Epithelial cell of esophagus (primary cell): ENCODE measurements around the gene FBXL7.

Experiments used
- DNase-seq: peaks from one replicate; pipeline ENCODE4 v3.0.0; 2010; ENCODE audit warnings: low read depth
- H3K4me3 ChIP-seq: 2 replicates; pipeline ENCODE4 v1.5.1; 2011; ENCODE audit warnings: mild to moderate bottlenecking, low read length, control low read depth
- TF ChIP-seq, protein P1 (sequence below): IDR thresholded peaks from 2 replicates; pipeline ENCODE4 v1.5.1; 2011; ENCODE audit warnings: low read depth, mild to moderate bottlenecking, low read length, control low read depth, inconsistent platforms; ENCODE audit not compliant: insufficient read depth; ENCODE audit errors: missing control alignments

FBXL7 gene

DNA sequence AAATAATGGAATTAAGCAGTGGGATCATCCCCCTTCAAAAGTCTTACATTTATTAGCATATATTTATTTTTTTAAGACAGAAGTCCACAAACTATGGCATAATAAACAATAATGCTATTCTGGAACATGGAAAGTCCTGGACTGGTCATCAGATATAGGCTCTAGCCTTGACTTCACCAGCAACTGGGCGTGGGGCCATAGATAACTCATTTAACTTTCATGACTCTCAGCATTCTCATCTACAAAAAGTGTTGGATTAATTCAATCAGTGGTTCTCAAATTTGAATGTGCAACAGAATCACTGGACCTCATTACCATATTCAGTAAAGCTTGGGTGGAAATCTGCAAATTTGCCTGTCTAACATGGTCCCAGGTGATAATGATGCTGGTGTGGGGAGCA lies 253.8 kb downstream of the FBXL7 start:
- no peak overlapping the region for H3K4me3 ChIP-seq
- TF ChIP-seq, protein P1, sequence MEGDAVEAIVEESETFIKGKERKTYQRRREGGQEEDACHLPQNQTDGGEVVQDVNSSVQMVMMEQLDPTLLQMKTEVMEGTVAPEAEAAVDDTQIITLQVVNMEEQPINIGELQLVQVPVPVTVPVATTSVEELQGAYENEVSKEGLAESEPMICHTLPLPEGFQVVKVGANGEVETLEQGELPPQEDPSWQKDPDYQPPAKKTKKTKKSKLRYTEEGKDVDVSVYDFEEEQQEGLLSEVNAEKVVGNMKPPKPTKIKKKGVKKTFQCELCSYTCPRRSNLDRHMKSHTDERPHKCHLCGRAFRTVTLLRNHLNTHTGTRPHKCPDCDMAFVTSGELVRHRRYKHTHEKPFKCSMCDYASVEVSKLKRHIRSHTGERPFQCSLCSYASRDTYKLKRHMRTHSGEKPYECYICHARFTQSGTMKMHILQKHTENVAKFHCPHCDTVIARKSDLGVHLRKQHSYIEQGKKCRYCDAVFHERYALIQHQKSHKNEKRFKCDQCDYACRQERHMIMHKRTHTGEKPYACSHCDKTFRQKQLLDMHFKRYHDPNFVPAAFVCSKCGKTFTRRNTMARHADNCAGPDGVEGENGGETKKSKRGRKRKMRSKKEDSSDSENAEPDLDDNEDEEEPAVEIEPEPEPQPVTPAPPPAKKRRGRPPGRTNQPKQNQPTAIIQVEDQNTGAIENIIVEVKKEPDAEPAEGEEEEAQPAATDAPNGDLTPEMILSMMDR, result no peak
- DNase-seq, result no peak

DNA sequence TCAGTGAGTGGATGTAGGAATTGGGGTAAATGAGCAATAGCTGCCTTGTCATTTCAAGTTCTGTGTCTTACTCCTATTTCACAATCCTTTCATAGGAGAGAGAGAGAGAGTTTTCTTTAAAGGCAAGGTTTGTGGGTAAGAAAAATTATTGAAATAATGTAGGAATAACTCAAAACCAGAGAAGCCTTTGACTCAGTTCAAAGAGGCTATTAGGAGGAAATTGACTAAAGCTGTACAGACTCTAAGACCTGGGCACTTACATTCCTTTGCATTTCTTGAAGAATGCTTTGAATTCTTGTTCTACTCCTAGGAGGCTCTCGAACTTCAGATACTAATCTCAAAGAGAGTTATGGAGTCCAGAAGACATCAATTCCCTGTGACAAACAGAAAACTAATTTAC lies 257.1 kb downstream of the FBXL7 start:
- H3K4me3 ChIP-seq, result no peak overlapping the region
- no peak for DNase-seq
- TF ChIP-seq, protein P1, result no peak

DNA sequence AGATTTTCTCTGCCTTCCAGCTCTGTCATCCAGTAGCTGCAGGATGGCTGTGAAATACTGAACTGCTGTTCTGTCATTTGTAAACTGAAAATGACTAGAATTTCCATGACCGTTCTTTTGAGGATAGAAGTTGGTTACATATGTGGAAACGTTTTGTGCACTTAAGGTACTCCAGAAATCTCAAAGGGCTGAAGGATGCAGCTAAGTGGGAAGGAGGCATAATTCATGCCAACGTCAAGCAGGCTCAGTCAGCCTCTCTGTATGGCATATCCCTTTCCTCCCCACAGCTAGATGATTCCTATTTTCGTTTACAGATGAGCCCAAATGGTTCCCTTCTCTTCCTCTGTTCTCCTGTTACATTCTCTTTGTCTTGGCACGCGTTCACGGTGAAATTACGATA lies 257.6 kb downstream of the FBXL7 start:
- TF ChIP-seq, protein P1, result no peak
- no peak for DNase-seq
- H3K4me3 ChIP-seq, result no peak overlapping the region

DNA sequence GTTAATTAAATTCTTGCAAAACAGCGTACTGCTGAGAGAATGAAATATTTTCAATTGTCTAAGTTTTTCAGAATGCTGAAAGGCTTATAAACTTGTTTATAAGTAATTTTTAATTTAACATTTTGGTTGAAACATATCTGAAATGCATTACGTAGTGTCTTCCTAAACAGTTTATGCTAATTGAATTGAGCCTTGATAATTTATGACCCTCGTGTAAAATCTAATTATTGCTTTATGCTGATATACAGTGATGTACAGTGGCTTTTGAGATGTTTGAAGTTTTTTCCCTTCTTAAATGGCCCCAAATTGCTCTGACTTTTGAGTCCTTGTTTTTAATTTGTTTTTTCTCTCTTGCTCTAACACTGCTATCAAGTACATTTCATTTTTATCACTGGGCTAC lies 262.7 kb downstream of the FBXL7 start:
- no peak for DNase-seq
- no peak overlapping the region for H3K4me3 ChIP-seq
- TF ChIP-seq, protein P1, result no peak

DNA sequence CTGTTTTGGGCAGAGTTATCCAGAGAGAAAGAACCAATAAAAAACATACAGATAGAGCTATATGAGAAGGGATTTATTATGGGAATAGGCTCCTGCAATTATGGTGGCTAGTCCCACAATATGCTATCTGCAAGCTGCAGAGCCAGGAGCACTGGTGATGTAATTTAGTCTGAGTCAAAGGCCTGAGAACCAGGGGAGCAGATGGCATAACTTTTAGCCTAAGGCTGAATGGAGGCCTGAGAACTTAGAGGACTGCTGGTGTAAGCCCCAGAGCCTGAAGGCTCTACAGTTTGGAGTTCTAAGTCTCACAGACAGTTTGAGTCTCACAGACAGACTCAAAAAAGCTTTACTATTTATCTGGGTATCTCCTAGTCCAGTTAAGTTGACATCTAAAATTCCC lies 263.8 kb downstream of the FBXL7 start:
- TF ChIP-seq, protein P1, result no peak
- DNase-seq, result peak; percentile 54
- H3K4me3 ChIP-seq, result no peak overlapping the region

DNA sequence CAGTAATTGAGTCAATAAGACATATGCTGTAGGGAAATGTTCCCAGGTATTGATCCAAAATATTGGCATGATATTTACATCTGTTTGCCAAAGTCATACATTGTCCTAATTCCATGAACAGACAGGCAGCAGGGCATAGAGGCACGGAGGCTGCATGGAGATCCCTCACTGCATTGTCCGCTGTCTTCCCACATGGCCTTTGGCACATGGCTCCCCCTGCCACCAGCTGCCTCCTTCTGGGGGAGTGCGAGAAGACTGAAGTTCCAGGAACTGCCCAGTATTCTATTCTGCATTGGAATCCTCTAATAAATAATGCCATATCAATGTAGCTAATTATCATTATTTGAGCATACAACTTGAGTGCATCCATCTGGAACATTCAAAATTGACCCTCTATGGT lies 269.0 kb downstream of the FBXL7 start:
- TF ChIP-seq, protein P1, result no peak
- no peak for DNase-seq
- H3K4me3 ChIP-seq, result no peak overlapping the region

DNA sequence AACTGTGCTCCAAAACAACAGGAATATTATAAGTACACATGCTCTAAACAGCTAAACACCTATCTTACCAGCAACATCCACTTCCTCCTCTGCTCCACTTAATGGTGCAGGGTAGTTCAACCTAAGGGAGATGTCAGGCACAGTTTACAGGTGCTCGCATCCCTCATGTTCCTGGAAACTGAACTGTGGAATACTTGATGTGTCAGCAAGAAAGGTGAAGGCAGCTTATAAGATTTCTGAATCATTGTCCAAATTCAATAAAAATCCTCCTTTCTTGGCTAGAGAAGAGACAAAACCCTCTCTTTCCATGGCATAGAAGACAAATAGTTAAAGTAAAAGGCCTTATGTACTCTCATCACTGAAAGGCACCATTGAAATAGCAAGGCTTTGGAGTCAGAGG lies 272.2 kb downstream of the FBXL7 start:
- no peak for DNase-seq
- H3K4me3 ChIP-seq, result no peak overlapping the region
- TF ChIP-seq, protein P1, result no peak
